Measurements from ENCODE around the gene ATRIP.
"Not testable (repeated sequence)": the region's sequence is repeated elsewhere in the genome, so short reads cannot be mapped to it uniquely, and the experiment has no call there.

The ATRIP gene

GRCh38 chr3:48469046-48469915 is 22.7 kb downstream of the ATRIP start:
- no peak for DNase-seq (ENCODE audit: low read depth)

DNA sequence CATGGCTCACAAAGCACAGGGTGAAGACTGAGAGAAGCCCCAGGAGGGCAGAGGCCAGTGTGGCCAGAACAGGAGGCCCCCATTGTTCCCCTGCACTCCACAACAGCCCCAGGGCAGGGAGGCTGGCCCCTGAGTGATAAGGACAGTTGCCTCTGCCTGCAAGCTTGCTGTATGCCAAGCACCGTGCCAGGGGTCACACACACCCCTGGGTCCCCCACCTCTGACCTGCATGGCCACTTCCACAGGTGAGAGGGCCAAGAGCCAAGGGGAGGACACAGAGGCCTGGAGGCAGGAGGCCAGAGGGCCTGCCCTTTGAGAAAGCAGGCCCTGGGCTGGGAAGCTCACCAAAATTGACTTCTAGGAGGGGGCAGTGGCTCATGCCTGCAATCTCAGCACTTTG is 23.7 kb downstream of the ATRIP start:
- DNase-seq (ENCODE audit: low read depth), result no peak

GRCh38 chr3:48472673-48472922 is 26.1 kb downstream of the ATRIP start:
- no peak for DNase-seq (ENCODE audit: low read depth)

DNA sequence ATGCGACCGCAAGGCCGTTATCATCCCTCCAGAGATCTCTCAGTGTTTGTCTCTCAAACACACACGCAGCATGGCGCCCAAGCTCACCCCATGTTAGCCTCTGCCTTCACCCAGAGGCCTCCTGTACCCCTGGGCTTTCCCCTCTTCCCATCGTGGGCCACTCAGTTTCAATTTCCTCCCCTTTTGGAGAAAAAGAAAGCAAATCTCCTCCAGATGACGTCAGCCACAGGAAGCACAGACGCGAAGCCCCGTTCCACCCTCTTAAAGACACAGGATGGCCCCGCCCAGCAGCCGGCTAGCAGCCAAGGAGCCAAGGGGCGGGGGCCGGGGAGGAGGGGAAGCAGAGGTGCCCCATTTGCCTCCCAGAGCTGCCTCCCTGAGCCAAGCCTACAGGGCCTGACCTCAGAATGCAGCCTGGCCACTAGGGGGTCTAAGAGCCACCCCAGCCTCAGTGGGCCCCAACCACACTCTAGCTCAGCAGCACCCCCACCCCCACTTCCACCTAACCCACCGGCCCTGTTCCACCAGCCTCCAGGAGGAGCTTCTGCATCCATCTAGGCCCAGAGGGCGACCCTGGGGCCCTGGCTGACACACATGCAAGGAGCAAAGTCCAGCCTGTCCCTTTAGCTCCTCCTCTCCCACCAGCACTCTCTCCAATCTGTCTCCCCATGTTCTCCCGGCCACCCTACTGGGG is 26.5 kb downstream of the ATRIP start:
- peak; percentile 90 for DNase-seq (ENCODE audit: low read depth)

DNA sequence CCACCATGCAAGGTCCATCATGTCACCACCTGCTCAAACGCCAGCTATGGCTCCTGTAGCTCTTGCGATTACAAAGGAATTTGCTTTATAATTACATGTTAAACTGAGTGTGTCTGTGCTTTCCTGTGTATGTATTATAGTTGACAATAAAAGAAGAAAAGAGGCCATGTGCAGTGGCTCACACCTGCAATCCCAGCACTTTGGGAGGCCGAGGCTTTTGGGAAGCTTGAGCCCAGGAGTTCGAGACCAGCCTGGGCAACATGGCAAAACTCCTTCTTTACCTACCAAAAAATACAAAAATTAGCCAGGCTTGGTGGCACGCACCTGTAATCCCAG is 27.0 kb downstream of the ATRIP start:
- no peak for DNase-seq (ENCODE audit: low read depth)

DNA sequence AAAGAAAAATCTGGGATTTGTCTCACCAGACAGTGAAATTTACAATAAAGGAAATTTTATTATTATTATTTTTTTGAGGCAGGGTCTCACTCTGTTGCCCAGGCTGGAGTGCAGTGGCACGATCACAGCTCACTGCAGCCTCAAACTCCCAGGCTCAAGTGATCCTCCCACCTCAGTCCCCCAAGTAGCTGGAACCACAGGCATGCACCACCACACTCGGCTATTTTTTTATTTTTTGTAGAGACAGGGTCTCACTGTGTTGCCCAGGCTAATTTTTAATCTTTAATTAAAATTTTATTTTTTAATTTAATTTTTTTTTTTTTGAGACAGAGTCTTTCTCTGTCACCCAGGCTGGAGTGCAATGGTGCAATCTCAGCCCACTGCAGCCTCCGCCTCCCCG is 27.5 kb downstream of the ATRIP start:
- DNase-seq (ENCODE audit: low read depth), result not testable (repeated sequence)

DNA sequence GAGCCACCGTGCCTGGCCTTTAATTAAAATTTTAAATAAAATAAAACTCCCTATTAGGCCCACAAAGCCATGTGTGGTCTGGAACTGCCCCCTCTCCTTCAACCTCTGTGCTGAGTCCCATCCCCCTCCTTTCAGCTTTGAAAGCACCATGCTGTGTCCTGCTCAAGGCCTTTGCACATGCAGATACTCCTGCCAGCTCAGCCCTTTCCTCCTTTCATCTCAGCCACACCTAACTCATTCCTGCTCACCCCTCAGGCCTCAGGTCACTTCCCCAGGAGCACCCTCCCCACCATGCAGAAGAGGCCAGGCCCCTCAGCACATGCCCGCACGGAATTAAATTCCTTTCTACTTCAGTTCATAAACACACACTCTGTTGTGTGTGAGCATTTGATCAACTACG is 28.1 kb downstream of the ATRIP start:
- no peak for DNase-seq (ENCODE audit: low read depth)

- DNase-seq (ENCODE audit: low read depth), result no peak
Observed at GRCh38 chr3:48475188-48475587, 28.7 kb downstream of the ATRIP start.

DNA sequence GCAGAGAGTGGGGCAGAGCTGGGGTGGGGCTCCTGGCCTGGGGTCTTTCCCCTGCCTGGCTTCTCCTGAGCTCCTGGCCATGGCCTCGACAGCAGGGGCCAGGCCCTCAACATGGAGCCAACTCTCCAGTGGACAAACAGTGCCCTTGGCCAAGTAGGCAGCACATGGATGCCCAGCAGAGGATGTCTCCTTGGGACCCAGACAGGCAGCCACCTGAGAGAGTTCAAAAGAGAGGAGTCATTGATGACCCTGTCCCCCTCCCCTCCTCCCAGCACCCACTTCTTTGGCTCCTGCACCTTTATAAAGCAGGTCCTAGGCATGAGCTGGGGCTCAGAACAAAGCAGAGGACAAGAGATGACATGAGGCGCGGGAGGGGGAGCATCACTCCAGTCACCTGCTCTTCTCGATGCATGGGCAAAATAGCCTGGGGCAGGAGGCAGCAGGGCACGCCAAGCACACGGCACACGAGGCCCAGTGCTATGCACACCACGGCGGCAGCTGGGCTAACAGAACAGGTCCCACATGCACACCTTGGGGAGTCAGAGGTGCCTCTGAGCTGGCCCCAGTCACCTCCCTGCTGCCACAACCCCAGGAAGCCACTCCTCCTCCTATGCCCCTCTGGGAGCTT is 30.0 kb downstream of the ATRIP start:
- DNase-seq (ENCODE audit: low read depth), result no peak

DNA sequence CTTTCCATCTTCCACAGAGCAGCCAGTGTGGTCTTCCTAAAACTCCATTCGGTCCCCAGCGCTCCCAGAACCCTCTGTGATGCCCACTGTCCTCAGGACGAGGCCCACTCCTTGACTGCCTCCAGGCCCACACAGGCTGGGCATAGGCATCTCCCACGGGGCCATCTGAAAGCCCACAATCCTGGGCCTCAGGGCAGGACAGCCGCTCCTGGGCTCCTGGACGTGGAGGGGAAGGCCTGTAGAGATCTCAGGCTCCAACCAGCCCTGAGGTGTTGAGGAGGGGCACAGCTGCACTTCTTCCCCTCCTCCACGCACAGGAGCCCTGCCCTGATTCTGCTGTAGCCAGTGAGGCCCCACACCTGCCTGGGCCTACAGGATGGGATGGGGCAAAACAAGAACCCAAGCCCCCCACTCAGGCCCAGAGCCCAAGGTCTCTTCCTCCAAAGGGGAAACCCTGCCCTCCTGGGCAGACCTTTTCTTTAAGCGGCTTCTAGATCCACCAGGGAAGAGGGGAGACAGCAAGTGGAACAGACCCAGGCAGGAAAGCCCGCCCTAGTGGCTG is 31.5 kb downstream of the ATRIP start:
- no peak for DNase-seq (ENCODE audit: low read depth)

GRCh38 chr3:48478626-48479555 is 32.4 kb downstream of the ATRIP start:
- DNase-seq (ENCODE audit: low read depth), result peak; percentile 33

- not testable (repeated sequence) for DNase-seq (ENCODE audit: low read depth)
Observed at GRCh38 chr3:48480891-48481290, 34.4 kb downstream of the ATRIP start.

DNA sequence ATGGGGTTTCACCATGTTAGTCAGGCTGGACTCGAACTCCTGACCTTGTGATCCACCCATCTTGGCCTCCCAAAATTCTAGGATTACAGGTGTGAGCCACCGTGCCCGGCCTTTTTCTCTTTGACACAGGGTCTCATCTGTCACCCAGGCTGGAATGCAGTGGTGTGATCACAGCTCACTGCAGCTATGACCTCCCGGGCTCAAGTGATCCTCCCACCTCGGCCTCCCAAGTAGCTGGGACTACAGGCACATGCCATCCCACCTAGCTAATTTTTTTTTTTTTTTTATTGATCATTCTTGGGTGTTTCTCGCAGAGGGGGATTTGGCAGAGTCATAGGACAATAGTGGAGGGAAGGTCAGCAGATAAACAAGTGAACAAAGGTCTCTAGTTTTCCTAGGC is 36.3 kb downstream of the ATRIP start:
- not testable (repeated sequence) for DNase-seq (ENCODE audit: low read depth)

- DNase-seq (ENCODE audit: low read depth), result no peak
Observed at GRCh38 chr3:48486952-48487351, 40.4 kb downstream of the ATRIP start.

DNA sequence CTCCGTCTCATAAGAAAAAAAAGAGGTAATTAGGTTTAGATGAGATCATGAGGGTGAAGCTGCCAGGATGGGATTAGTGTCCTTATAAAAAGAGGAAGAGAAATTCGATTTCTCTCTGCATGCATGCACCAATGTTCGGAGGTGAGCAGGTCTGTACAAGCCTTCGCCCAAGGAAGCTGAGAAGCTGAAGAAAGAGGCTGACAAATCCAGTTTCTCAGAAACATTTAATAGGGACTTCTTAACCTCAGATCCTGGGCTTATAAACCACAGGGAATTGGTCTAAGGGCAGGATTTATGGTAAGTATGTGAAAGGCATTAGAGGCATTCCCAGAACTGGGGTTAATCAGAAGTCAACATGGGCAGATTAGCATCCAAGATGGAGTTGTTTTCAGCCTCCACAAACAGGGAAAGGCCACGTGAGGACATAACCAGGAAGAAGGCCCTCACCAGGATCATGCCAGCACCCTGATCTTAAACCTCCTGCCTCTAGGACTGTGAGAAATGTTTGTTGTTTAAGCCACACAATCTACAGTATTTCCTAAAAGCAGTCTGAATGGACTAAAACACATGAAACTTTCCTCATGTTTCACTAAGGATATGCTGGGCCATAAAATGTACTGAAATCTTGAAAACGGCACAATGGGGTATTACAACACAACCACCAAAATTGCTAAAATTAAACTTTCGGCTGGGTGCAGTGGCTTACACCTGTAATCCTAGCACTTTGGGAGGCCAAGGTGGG is 46.1 kb downstream of the ATRIP start:
- no peak for DNase-seq (ENCODE audit: low read depth)

- no peak for DNase-seq (ENCODE audit: low read depth)
Observed at GRCh38 chr3:48493203-48493501, 46.6 kb downstream of the ATRIP start.

- DNase-seq (ENCODE audit: low read depth), result no peak
Observed at GRCh38 chr3:48500656-48501055, 54.1 kb downstream of the ATRIP start.

DNA sequence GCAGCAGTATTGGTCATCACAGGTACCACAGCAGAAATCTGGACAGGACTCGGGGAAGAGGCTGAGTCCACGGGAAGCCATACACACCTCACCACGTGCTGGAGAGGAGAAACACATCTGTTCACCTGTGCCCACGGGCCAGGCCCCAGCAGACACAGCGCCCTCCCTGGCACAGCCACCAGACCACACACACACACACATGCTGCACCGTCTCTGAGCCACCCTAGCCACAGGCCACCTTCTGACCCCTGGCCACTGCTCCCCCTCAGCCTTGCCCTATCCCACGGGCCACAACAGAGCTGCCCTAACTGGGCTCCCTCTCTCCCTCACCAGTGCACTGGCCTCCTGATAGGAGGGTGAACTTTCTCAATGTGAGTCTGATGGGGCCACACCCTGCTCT is 54.7 kb downstream of the ATRIP start:
- no peak for DNase-seq (ENCODE audit: low read depth)

DNA sequence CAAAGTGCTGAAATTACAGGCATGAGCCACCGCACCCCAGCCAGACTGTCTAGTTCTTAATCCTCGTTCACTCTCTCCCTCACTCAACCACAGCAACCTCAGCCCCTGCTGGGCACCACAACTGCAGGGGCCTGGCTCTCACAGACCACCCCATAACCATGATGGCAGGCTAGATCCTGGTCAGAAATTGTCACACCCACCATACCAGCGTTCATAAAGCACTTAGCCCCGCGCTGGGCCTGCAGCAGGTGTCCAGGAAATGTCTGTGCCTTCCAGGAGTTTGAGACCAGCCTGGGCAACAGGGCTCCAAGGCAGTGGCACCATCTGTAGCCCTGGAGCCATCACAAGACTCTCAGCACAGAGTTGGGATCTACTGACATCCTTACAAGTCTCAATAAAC is 55.6 kb downstream of the ATRIP start:
- no peak for DNase-seq (ENCODE audit: low read depth)

DNA sequence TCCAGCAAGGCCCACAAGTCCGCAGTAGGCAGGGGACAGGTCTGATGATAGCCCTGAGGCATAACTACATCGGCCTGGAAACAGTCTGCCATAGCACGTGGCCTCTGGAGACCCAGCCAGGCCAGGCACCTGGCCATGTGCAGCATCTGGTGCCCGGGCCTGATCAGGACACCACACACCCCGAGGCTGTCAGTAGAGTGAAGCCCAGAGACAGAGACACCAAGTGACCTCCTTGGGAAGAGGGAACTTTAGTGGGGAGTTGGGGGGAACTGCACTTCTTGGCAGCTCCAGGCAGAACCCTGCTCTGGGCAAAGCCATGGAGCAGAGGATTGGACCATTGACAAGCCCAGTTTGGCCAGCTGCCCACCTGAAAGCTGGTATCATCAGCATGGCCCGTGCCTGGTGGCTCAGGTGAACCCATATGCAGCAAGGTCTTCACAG is 56.2 kb downstream of the ATRIP start:
- no peak for DNase-seq (ENCODE audit: low read depth)

GRCh38 chr3:48503401-48504050 is 57.0 kb downstream of the ATRIP start:
- DNase-seq (ENCODE audit: low read depth), result no peak
